Activated CD4-positive, alpha-beta T cell treated with anti-CD3 and anti-CD28 coated beads, Interleukin-2, amount 50 U/mL, for 24 hours (primary cell): Measurements from ENCODE around the gene PLEKHG2.
A peak's percentile ranks its signal among the peaks of the same experiment; 100 is the strongest.
"Not testable (repeated sequence)": the region's sequence is repeated elsewhere in the genome, so short reads cannot be mapped to it uniquely, and the experiment has no call there.

Experiments used
- DNase-seq, 2 donors: peaks; one replicate each; pipeline ENCODE4 v3.0.0-alpha.2; 2020; ENCODE audit warnings: low read depth in 1 of 2, low spot score in 1 of 2

Gene PLEKHG2, protein sequence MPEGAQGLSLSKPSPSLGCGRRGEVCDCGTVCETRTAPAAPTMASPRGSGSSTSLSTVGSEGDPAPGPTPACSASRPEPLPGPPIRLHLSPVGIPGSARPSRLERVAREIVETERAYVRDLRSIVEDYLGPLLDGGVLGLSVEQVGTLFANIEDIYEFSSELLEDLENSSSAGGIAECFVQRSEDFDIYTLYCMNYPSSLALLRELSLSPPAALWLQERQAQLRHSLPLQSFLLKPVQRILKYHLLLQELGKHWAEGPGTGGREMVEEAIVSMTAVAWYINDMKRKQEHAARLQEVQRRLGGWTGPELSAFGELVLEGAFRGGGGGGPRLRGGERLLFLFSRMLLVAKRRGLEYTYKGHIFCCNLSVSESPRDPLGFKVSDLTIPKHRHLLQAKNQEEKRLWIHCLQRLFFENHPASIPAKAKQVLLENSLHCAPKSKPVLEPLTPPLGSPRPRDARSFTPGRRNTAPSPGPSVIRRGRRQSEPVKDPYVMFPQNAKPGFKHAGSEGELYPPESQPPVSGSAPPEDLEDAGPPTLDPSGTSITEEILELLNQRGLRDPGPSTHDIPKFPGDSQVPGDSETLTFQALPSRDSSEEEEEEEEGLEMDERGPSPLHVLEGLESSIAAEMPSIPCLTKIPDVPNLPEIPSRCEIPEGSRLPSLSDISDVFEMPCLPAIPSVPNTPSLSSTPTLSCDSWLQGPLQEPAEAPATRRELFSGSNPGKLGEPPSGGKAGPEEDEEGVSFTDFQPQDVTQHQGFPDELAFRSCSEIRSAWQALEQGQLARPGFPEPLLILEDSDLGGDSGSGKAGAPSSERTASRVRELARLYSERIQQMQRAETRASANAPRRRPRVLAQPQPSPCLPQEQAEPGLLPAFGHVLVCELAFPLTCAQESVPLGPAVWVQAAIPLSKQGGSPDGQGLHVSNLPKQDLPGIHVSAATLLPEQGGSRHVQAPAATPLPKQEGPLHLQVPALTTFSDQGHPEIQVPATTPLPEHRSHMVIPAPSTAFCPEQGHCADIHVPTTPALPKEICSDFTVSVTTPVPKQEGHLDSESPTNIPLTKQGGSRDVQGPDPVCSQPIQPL (N-terminal part only)

DNA sequence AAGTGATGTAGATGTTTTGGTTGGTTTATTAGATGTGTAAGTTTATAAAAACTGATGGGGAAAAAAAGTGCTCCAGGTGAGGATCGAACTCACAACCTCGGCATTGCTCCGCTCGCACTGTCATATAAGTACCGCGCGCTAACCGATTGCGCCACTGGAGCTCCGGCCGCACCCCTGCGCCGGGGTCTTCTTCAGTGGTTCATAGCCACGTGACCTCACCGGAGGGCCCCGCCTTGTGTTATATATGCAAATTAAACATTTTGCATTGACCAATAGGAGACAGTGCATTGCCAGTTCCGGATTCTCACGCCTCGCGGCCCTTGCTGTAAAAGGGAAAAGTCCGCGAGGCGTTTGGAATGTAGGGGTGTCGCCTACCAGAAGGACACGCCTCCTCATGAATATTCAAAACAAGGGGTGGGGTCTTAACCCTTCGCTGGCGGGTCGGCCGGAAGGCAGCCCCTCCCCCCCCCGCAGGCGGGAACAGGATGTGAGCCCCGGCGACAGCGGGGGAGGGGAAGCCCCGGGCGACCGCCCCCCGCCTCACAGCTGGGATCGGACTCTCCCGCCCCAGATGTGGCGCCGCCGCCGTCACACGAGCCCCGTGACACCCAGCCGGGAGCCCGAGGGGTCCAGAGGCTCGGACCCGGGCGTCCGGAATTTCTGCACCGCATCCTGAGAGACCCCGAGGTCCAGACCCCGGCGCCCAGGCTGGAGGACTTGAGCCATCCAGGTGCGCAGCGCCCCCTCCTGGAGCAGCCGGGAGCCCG is at the start of gene PLEKHG2:
PLEKHG2 (plus strand) TSS at position 570 of the 767 bp plus-strand sequence. CDS start 1,418 bp downstream, outside the sequence.
- peak; percentile 96 to 100 for DNase-seq

GRCh38 chr19:39362682-39363657 is 49.5 kb upstream of the PLEKHG2 start:
- no peak for DNase-seq

DNA sequence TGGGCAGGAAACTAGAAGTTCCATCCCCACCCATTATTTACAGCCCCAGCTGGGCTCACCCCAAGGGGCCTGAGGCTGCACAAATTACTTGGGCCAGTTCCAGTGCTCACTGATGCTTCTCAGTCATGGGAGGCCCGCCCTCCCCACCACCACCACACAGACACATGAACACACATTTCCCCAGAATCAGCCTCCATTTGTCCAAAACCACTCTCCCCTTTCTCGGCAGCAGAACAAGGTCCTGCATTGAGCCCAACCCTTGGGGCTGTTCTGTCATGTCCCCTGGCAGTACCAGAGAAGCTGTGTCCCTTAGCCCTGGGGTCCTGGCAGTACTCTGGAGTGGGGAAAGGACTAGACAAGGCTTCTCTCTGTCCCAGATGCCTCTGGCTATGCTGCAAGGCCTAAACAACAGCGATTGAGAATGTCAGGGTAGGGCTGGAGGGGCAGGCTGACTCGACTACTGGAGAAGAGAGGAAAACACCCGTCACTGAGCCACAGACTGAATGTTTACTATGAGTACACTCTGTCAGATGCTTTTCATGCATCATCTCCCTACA is 48.5 kb upstream of the PLEKHG2 start:
- DNase-seq = no peak

DNA sequence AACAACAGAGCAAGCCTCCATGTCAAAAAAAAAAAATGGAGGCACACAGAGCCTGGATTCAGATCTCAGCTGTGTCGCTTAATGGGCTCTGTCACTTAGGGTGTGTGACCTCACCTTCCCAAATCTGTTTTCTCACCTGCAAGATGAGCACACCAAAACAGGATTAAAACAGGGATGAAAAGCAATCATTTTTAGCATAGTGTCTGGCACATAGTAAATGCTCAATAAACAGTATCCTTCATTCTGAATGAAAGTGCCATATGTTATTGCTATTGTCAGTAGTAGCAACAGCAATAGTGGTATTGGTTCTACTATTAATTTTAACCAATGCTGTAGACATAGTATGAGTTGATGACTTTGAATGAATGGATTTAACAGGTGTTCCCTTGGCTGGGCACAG is 46.9 kb upstream of the PLEKHG2 start:
- DNase-seq = no peak

- no peak for DNase-seq
These were observed 43.3 kb upstream of the PLEKHG2 start for GRCh38 chr19:39369200-39369599.

GRCh38 chr19:39370735-39371134 is 41.7 kb upstream of the PLEKHG2 start:
- DNase-seq = no peak

DNA sequence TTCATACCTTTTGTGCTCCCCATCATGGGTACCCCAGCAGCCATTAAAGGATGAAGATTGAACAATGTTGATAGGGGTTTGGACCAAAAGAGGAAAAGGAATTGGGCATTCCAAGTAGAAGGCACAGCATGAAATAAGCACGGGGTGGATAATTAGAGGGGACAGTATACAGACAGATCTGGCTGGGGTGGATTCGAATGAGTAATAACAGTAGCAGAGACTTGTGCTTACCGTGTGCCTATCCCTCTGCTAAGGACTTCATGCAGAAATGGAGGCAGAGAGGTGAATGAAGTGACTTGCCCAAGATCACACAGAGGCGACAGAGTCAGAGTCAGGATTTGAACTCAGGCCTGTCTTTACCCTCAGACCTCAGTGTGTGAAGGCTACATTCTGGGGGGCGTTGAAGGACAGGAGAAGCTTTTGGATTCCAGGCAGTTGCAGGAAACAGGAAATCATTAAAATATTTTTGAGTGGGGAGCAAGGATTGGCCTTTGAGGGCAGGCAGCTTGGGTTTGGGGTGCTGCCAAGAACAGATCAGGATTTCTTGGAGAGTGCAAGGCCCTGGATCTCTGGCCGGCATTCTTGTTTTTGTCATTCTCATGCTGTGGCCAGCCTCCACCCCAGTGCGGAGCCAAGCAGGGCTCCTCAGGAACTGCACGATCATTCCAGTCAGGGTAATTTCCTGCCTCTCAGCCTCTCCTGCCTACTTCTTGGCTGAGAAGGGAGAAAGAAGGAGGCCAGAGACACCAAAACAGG is 40.2 kb upstream of the PLEKHG2 start:
- no peak for DNase-seq

DNA sequence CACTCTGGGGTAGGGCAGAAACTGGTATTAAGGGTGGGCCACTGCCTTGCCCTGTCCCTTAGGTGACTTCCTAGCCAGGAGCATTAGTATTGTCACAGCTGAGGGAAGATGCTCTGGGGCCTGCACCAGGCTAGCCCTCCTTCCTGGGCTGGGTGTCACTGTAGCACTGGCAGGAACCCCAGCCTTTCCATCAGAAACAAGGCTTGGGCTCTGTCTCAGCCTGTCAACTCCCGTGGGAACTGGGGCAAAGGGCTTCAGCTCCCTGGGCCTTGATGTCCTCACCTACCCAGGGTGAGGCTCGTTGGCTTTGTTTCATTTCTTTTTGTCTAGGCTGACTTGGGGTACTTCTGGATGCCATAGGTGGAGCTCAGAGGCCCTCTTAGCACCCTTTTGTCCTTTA is 39.5 kb upstream of the PLEKHG2 start:
- DNase-seq = no peak

DNA sequence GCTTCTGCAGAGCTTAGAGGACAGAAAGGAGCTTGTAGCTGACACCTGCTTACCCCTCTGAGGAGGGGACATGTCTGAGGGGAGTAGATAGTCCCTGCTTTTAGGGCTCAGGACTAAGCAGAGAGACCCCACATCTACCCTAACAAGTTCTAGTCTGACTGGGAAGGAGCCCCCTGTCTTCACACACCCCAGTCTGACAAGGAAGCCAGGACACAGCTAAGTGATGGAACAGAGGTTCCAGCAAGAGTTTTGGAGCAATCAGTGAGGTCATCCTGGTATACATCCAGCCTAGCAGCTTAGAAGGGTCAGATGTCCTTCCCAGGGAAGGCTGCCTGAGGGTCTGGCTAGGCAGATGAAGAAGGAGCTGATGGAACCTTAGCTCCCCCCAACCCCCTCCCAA is 36.5 kb upstream of the PLEKHG2 start:
- DNase-seq = no peak

DNA sequence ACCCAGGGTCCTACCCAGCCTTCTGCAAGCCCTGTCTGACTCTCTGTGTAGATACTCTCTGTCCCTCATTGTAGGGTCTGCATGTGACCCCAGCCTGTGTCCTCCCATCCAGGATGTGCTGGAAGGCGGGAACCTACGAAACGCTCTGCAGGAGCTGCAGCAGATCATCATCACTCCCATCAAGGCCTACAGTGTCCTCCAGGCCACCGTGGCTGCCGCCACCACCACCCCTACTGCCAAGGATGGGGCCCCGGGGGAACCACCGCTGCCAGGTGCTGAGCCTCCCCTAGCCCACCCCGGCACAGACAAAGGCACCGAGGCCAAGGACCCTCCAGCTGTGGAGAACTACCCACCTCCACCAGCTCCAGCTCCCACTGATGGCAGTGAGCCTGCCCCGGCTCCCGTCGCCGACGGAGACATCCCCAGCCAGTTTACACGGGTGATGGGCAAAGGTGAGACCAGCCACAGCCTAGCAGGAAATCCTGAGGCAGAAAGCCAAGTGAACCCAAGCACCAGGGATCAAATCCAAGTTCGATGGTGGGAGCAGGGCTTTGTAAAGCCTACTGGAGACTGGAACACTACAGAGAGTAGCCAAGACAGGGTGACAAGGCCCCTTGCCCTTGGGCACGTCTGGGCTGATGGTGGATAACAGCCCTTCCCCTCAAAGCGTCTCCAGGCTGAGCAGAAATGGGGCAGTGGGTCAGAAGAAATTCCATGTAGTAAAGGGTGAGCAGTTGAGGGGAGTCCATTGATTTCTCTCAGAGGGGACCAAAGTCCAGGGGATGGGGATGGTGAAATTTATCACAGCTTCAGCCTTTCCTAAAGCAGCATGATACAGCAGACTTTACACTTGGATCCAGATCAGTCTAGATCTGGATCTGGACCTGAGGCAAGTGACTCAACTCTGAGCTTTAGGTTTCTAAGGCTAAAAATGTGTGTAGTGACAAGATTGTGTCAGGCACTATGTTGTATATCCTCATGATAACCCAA is 34.8 kb upstream of the PLEKHG2 start:
- DNase-seq = no peak

DNA sequence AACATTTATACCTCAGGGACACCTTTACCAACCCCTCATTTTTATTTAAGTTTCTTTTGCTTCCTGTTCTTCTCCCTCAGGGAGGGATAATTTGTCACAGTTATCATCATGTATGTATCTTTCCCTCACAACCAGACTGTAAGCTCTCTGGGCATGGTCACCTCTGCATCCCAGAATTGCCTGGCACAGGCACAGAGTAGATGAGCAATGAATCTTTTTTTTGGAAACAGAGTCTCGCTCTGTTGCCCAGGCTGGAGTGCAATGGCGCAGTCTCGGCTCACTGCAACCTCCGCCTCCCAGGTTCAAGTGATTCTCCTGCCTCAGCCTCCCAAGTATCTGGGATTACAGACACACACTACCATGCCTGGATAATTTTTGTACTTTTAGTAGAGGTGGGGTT is 33.1 kb upstream of the PLEKHG2 start:
- not testable (repeated sequence) for DNase-seq

- DNase-seq = no peak
These were observed 32.5 kb upstream of the PLEKHG2 start for GRCh38 chr19:39379865-39380396.

DNA sequence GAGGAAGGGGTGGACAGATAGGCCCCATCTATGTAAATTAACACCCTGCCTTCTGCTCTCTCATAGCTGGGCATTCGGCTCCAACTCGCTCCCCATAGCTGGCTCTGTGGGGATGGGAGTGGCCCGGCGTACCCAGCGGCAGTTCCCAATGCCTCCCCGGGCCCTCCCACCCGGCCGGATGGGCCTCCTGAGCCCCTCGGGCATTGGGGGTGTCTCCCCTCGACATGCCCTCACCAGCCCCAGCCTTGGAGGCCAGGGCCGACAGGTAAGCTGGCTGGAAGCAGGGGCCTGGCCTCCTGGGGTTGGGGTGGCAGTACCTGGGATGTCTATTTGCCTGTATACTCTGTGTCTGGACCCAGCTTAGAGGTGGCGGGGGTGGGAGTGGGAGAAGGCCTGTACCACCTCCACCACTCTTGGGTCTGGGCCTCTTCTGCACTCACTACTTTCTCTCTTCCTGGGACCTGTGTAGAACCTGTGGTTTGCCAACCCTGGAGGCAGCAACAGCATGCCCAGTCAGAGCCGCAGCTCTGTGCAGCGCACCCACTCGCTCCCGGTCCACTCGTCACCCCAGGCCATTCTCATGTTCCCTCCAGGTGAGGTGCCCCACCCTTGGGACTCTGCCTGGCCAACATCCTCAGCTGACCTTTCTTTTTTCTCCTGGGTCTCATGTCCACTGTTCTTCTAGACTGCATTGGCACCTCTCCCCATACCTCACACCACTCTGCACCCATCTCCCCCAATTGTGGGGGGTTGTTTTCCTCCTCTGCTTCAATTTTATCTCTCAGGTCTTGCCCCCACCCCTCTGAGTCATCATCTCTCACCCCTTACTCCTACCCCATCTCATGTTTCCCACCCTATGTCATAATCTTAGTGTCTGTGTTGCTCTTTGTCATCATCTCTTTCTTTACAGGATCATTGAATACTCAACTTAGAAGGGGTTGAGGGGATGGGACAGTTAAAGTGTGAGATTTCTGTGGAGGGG is 31.7 kb upstream of the PLEKHG2 start:
- DNase-seq = no peak

GRCh38 chr19:39381910-39382611 is 30.4 kb upstream of the PLEKHG2 start:
- no peak for DNase-seq

GRCh38 chr19:39382991-39383828 is 29.3 kb upstream of the PLEKHG2 start:
- no peak for DNase-seq
